ENCODE results near the gene PYGO2.

Gene PYGO2

GRCh38 chr1:154943649-154944400 is 17.8 kb downstream of the PYGO2 start:
- DNase-seq (ENCODE audit: low read depth, low spot score) = no peak

- DNase-seq (ENCODE audit: low read depth, low spot score) = no peak
Measured at GRCh38 chr1:154941333-154942013, 20.1 kb downstream of the PYGO2 start.

GRCh38 chr1:154940651-154941194 is 20.9 kb downstream of the PYGO2 start:
- DNase-seq (ENCODE audit: low read depth, low spot score) = no peak

GRCh38 chr1:154940213-154940560 is 21.4 kb downstream of the PYGO2 start:
- DNase-seq (ENCODE audit: low read depth, low spot score) = no peak

- DNase-seq (ENCODE audit: low read depth, low spot score) = no peak
Measured at GRCh38 chr1:154938604-154939399, 22.8 kb downstream of the PYGO2 start.

GRCh38 chr1:154937988-154938386 is 23.6 kb downstream of the PYGO2 start:
- DNase-seq (ENCODE audit: low read depth, low spot score) = no peak

GRCh38 chr1:154937085-154937987 is 24.2 kb downstream of the PYGO2 start:
- peak; percentile 82 for DNase-seq (ENCODE audit: low read depth, low spot score)

- peak; percentile 92 for DNase-seq (ENCODE audit: low read depth, low spot score)
Measured at GRCh38 chr1:154936555-154937084, 25.0 kb downstream of the PYGO2 start, which contains the start of gene PMVK. Gene PMVK (minus strand): TSS chr1:154936719. CDS start chr1:154936685, 34 bp downstream.

GRCh38 chr1:154935749-154936554 is 25.6 kb downstream of the PYGO2 start:
- DNase-seq (ENCODE audit: low read depth, low spot score) = no peak

GRCh38 chr1:154934358-154934948 is 27.1 kb downstream of the PYGO2 start:
- DNase-seq (ENCODE audit: low read depth, low spot score) = no peak

- DNase-seq (ENCODE audit: low read depth, low spot score) = no peak
Measured at GRCh38 chr1:154931940-154932487, 29.6 kb downstream of the PYGO2 start.

- no peak for DNase-seq (ENCODE audit: low read depth, low spot score)
Measured at GRCh38 chr1:154926201-154926600, 35.4 kb downstream of the PYGO2 start.

GRCh38 chr1:154925335-154926170 is 36.0 kb downstream of the PYGO2 start:
- DNase-seq (ENCODE audit: low read depth, low spot score) = no peak

- DNase-seq (ENCODE audit: low read depth, low spot score) = no peak
Measured at GRCh38 chr1:154923695-154924094, 37.9 kb downstream of the PYGO2 start.

- DNase-seq (ENCODE audit: low read depth, low spot score) = no peak
Measured at GRCh38 chr1:154913273-154913672, 48.3 kb downstream of the PYGO2 start.

GRCh38 chr1:154912755-154913154 is 48.8 kb downstream of the PYGO2 start:
- DNase-seq (ENCODE audit: low read depth, low spot score) = no peak

GRCh38 chr1:154911691-154912550 is 49.7 kb downstream of the PYGO2 start:
- no peak for DNase-seq (ENCODE audit: low read depth, low spot score)
